HEK293 (cell line): ENCODE results near the gene ALDOA.

ENCODE experiments used
- GLI4 ChIP-seq: fragments of 450-650 bp; formaldehyde crosslinking; IDR thresholded peaks from 2 replicates; pipeline ENCODE4 v1.5.1; 2016; ENCODE audit warnings: missing biosample characterization, missing genetic modification characterization
- HOXC10 ChIP-seq: sonication (generic); formaldehyde crosslinking; IDR thresholded peaks from 2 replicates; pipeline ENCODE4 v1.8.1; 2023; ENCODE audit warnings: mild to moderate bottlenecking, missing genetic modification reagents
- IKZF3 ChIP-seq: fragments of 450-650 bp; IDR thresholded peaks from 2 replicates; pipeline ENCODE4 v1.5.0; 2018; ENCODE audit warnings: missing biosample characterization, mild to moderate bottlenecking, missing genetic modification characterization, moderate library complexity
- KLF10 ChIP-seq: fragments of 450-650 bp; IDR thresholded peaks from 2 replicates; pipeline ENCODE4 v1.5.1; 2018; ENCODE audit warnings: missing biosample characterization, mild to moderate bottlenecking, missing genetic modification characterization
- KLF9 ChIP-seq: fragments of 450-650 bp; formaldehyde crosslinking; IDR thresholded peaks from 2 replicates; pipeline ENCODE4 v1.5.1; 2016; ENCODE audit warnings: missing biosample characterization, missing genetic modification characterization, low read depth
- MEIS1 ChIP-seq: sonication (generic); formaldehyde crosslinking; IDR thresholded peaks from 2 replicates; pipeline ENCODE4 v1.8.1; 2022; ENCODE audit warnings: missing genetic modification reagents, mild to moderate bottlenecking, borderline replicate concordance
- MYNN ChIP-seq: fragments of 450-650 bp; formaldehyde crosslinking; IDR thresholded peaks from 2 replicates; pipeline ENCODE4 v1.5.1; 2016; ENCODE audit warnings: missing biosample characterization, missing genetic modification characterization, borderline replicate concordance
- PRDM1 ChIP-seq: fragments of 450-650 bp; formaldehyde crosslinking; IDR thresholded peaks from 2 replicates; pipeline ENCODE4; 2016; ENCODE audit warnings: missing biosample characterization, missing genetic modification characterization
- PRDM6 ChIP-seq: fragments of 450-650 bp; formaldehyde crosslinking; IDR thresholded peaks from 2 replicates; pipeline ENCODE4 v1.5.1; 2017; ENCODE audit warnings: missing biosample characterization, missing genetic modification characterization
- SCRT2 ChIP-seq: fragments of 450-650 bp; formaldehyde crosslinking; IDR thresholded peaks from 2 replicates; pipeline ENCODE4 v1.5.1; 2016; ENCODE audit warnings: missing biosample characterization, missing genetic modification characterization
- ZBTB49 ChIP-seq: fragments of 450-650 bp; formaldehyde crosslinking; IDR thresholded peaks from 2 replicates; pipeline ENCODE4 v1.5.1; 2016; ENCODE audit warnings: missing biosample characterization, missing genetic modification characterization, low read depth
- ZFP41 ChIP-seq: fragments of 450-650 bp; formaldehyde crosslinking; IDR thresholded peaks from 2 replicates; pipeline ENCODE4 v1.5.1; 2016; ENCODE audit warnings: missing biosample characterization, missing genetic modification characterization, borderline replicate concordance
- ZFP69B ChIP-seq: fragments of 450-650 bp; formaldehyde crosslinking; IDR thresholded peaks from 2 replicates; pipeline ENCODE4 v1.5.1; 2016; ENCODE audit warnings: missing biosample characterization, missing genetic modification characterization
- ZNF114 ChIP-seq: fragments of 450-650 bp; formaldehyde crosslinking; IDR thresholded peaks from 2 replicates; pipeline ENCODE4 v1.5.0; 2017; ENCODE audit warnings: missing biosample characterization, missing genetic modification characterization
- ZNF146 ChIP-seq: fragments of 450-650 bp; formaldehyde crosslinking; IDR thresholded peaks from 2 replicates; pipeline ENCODE4 v1.5.1; 2016; ENCODE audit warnings: missing biosample characterization, missing genetic modification characterization
- ZNF223 ChIP-seq: fragments of 450-650 bp; formaldehyde crosslinking; IDR thresholded peaks from 2 replicates; pipeline ENCODE4 v1.5.1; 2016; ENCODE audit warnings: missing biosample characterization, missing genetic modification characterization
- ZNF248 ChIP-seq: fragments of 450-650 bp; formaldehyde crosslinking; IDR thresholded peaks from 2 replicates; pipeline ENCODE4 v1.5.1; 2017; ENCODE audit warnings: missing biosample characterization, missing genetic modification characterization
- ZNF266 ChIP-seq: fragments of 450-650 bp; formaldehyde crosslinking; IDR thresholded peaks from 2 replicates; pipeline ENCODE4 v1.5.1; 2016; ENCODE audit warnings: missing biosample characterization, missing genetic modification characterization, low read depth
- ZNF274 ChIP-seq, 2 experiments: fragments of 200-500 bp in 1 of 2; fragments of 450-650 bp in 1 of 2; sonication (Bioruptor generic) in 1 of 2; formaldehyde crosslinking in 1 of 2; IDR thresholded peaks; 2 replicates each; pipeline versions ENCODE4 v1.5.1 to v1.6.1; 2014 to 2016; ENCODE audit warnings: borderline replicate concordance in 1 of 2, inconsistent platforms in 1 of 2, low read length in 1 of 2, missing biosample characterization in 1 of 2, missing genetic modification characterization in 1 of 2
- ZNF354C ChIP-seq: fragments of 450-650 bp; formaldehyde crosslinking; IDR thresholded peaks from 2 replicates; pipeline ENCODE4 v1.5.1; 2016; ENCODE audit warnings: missing biosample characterization, missing genetic modification characterization, low read depth, borderline replicate concordance
- ZNF391 ChIP-seq: fragments of 450-650 bp; formaldehyde crosslinking; IDR thresholded peaks from 2 replicates; pipeline ENCODE4 v1.5.1; 2016; ENCODE audit warnings: low read depth, missing biosample characterization, missing genetic modification characterization, borderline replicate concordance
- ZNF561 ChIP-seq: fragments of 450-650 bp; IDR thresholded peaks from 2 replicates; pipeline ENCODE4 v1.5.1; 2018; ENCODE audit warnings: missing biosample characterization, missing genetic modification characterization, borderline replicate concordance
- ZNF701 ChIP-seq: fragments of 450-650 bp; formaldehyde crosslinking; IDR thresholded peaks from 2 replicates; pipeline ENCODE4 v1.5.1; 2016; ENCODE audit warnings: missing biosample characterization, missing genetic modification characterization
- ZNF777 ChIP-seq: fragments of 450-650 bp; formaldehyde crosslinking; IDR thresholded peaks from 2 replicates; pipeline ENCODE4 v1.5.1; 2017; ENCODE audit warnings: missing biosample characterization, missing genetic modification characterization, borderline replicate concordance
- ZNF792 ChIP-seq: fragments of 450-650 bp; formaldehyde crosslinking; IDR thresholded peaks from 2 replicates; pipeline ENCODE4 v1.5.1; 2016; ENCODE audit warnings: missing biosample characterization, missing genetic modification characterization
- ZSCAN18 ChIP-seq: fragments of 450-650 bp; formaldehyde crosslinking; IDR thresholded peaks from 2 replicates; pipeline ENCODE4 v1.5.1; 2016; ENCODE audit warnings: missing biosample characterization, missing genetic modification characterization
- TF ChIP-seq, protein P1 (sequence below): IDR thresholded peaks from 2 replicates; pipeline ENCODE4 v1.6.1; 2011; ENCODE audit warnings: mild to moderate bottlenecking, low read depth, low read length, borderline replicate concordance
- TF ChIP-seq, protein P2 (sequence below): fragments of 450-650 bp; formaldehyde crosslinking; IDR thresholded peaks from 2 replicates; pipeline ENCODE4 v1.5.1; 2016; ENCODE audit warnings: missing biosample characterization, missing genetic modification characterization

The ALDOA gene

GRCh38 chr16:30063893-30064728 lies 1.4 kb upstream of the ALDOA start (continued):
- TF ChIP-seq ZBTB49 (tag by site-specific recombination) (no peak), KLF10 (tag by site-specific recombination) (no peak; the same call in 1 of the 2 replicates), ZNF274 (IDR thresholded peaks at IDR 0.05; ENCODE audit: low read length) (no peak), ZNF274 (tag by site-specific recombination; IDR thresholded peaks at IDR 0.05; ENCODE audit: borderline replicate concordance) (no peak), ZNF266 (tag by site-specific recombination) (no peak), ZFP69B (tag by site-specific recombination) (no peak), ZSCAN18 (tag by site-specific recombination) (no peak), KLF9 (no peak), GLI4 (tag by site-specific recombination) (no peak), PRDM1 (tag by site-specific recombination) (no peak), ZNF223 (tag by site-specific recombination) (no peak), ZNF248 (tag by site-specific recombination) (no peak), ZNF792 (tag by site-specific recombination) (no peak), ZNF114 (tag by site-specific recombination) (no peak), ZNF777 (tag by site-specific recombination) (no peak), IKZF3 (peak; percentile 87), ZNF561 (tag by site-specific recombination) (peak; percentile 92; the same call in 1 of the 2 replicates), ZNF146 (tag by site-specific recombination) (no peak), ZNF354C (no peak), ZNF391 (no peak), MYNN (tag by site-specific recombination) (no peak), MEIS1 (CRISPR knock-in tag) (0 out of 2 replicates have a peak, but pooled peaks have one; percentile 27), ZFP41 (no peak), SCRT2 (tag by site-specific recombination) (peak; percentile 84), ZNF701 (tag by site-specific recombination) (no peak), HOXC10 (no peak), PRDM6 (tag by site-specific recombination) (no peak)
- TF ChIP-seq, protein P1, sequence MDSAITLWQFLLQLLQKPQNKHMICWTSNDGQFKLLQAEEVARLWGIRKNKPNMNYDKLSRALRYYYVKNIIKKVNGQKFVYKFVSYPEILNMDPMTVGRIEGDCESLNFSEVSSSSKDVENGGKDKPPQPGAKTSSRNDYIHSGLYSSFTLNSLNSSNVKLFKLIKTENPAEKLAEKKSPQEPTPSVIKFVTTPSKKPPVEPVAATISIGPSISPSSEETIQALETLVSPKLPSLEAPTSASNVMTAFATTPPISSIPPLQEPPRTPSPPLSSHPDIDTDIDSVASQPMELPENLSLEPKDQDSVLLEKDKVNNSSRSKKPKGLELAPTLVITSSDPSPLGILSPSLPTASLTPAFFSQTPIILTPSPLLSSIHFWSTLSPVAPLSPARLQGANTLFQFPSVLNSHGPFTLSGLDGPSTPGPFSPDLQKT = no peak
- TF ChIP-seq, protein P2, sequence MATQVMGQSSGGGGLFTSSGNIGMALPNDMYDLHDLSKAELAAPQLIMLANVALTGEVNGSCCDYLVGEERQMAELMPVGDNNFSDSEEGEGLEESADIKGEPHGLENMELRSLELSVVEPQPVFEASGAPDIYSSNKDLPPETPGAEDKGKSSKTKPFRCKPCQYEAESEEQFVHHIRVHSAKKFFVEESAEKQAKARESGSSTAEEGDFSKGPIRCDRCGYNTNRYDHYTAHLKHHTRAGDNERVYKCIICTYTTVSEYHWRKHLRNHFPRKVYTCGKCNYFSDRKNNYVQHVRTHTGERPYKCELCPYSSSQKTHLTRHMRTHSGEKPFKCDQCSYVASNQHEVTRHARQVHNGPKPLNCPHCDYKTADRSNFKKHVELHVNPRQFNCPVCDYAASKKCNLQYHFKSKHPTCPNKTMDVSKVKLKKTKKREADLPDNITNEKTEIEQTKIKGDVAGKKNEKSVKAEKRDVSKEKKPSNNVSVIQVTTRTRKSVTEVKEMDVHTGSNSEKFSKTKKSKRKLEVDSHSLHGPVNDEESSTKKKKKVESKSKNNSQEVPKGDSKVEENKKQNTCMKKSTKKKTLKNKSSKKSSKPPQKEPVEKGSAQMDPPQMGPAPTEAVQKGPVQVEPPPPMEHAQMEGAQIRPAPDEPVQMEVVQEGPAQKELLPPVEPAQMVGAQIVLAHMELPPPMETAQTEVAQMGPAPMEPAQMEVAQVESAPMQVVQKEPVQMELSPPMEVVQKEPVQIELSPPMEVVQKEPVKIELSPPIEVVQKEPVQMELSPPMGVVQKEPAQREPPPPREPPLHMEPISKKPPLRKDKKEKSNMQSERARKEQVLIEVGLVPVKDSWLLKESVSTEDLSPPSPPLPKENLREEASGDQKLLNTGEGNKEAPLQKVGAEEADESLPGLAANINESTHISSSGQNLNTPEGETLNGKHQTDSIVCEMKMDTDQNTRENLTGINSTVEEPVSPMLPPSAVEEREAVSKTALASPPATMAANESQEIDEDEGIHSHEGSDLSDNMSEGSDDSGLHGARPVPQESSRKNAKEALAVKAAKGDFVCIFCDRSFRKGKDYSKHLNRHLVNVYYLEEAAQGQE (tag by site-specific recombination) = no peak; the same call in 1 of the 2 replicates
